GM12872 (cell line): ENCODE results near the gene USP2.

Source experiments
- TF ChIP-seq, protein P1 (sequence below): IDR thresholded peaks from 3 replicates; pipeline ENCODE4 v1.5.1; 2011; ENCODE audit warnings: low read depth, mild to moderate bottlenecking, low read length, moderate library complexity; ENCODE audit not compliant: insufficient read depth

The USP2 gene

GRCh38 chr11:119374632-119375336 is 6.7 kb downstream of the USP2 start:
- TF ChIP-seq, protein P1, sequence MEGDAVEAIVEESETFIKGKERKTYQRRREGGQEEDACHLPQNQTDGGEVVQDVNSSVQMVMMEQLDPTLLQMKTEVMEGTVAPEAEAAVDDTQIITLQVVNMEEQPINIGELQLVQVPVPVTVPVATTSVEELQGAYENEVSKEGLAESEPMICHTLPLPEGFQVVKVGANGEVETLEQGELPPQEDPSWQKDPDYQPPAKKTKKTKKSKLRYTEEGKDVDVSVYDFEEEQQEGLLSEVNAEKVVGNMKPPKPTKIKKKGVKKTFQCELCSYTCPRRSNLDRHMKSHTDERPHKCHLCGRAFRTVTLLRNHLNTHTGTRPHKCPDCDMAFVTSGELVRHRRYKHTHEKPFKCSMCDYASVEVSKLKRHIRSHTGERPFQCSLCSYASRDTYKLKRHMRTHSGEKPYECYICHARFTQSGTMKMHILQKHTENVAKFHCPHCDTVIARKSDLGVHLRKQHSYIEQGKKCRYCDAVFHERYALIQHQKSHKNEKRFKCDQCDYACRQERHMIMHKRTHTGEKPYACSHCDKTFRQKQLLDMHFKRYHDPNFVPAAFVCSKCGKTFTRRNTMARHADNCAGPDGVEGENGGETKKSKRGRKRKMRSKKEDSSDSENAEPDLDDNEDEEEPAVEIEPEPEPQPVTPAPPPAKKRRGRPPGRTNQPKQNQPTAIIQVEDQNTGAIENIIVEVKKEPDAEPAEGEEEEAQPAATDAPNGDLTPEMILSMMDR, result no peak

- TF ChIP-seq, protein P1, result peak; percentile 85
Measured at GRCh38 chr11:119373921-119374631, 7.4 kb downstream of the USP2 start.

DNA sequence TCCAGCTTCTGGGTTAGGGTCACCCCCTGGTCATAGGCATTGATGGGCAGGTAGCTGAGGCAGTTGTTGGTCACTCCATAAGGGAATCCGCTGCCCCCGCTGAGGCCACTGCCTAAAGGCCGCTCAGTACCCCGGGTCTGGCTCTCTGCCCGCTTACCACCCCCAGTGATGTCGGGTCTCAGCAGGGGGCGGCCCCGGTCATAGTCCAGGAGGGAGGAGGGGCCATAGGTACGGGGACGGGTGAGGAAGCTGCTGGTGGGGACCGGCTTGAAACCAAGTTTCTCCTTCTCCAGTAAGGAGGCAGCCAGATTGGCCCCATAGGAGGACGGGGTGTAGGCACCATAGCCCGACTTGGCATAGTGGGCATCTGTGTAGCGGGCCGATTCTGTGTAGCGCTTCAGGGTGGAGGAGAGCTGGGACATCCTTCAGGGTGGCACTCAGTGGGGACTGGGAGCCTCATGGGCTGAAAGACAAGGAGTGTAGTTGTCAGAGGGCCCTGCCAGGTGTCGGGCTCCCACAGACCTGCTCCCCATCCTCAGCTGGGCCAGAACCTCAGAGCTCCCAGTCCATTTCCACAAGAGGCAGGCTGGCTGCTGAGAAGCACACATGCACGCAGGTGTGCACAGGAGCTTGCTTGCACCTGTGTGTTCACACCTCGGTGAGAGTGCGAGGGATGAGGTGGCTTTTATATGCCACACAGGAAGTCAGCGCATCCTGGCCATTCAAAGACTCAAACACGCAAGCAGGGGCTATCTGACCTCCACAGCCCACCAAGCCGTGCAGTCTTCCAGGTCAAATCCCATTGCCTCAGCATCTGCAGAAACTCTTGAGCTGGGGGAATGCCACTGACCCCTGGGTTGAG is 8.2 kb downstream of the USP2 start:
- TF ChIP-seq, protein P1, result no peak

GRCh38 chr11:119372260-119373058 is 9.0 kb downstream of the USP2 start:
- TF ChIP-seq, protein P1, result no peak

DNA sequence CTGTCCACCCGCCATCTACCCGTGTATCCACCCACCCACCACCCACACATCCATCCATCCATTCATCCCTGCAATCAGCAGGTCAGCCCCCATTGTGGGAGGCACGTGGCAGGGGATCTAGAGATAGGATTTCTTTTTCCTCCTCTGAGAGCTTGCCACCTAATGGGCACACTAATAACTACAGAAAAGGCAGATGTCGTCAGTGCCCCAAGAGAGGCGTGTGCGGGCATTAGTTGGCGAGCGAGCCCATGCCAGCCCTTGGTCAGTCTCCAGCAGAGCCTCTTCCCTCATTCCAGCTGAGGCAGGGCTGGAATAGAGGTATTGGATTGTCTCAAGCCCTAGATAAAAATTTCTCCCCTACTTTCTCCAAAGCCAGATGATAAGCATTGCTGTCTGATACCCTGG is 9.7 kb downstream of the USP2 start:
- TF ChIP-seq, protein P1, result peak; percentile 43; the same call in 2 of the 3 replicates

- TF ChIP-seq, protein P1, result no peak
Measured at GRCh38 chr11:119371067-119371601, 10.4 kb downstream of the USP2 start.
